GM12878 (cell line): ENCODE measurements around the gene INTS14. TPM values are rescaled to one million over a fixed set of nuclear protein-coding genes. Genes with fewer than 3 reads are reported as not detected.
"Not testable (repeated sequence)": the region's sequence is repeated elsewhere in the genome, so short reads cannot be mapped to it uniquely, and the experiment has no call there.

Experiments
- ATAC-seq: fragments of 200-7000 bp; cut with Tn5 transposase; 3 replicates; pipeline ENCODE4 v1.9.1; 2020; ENCODE audit warnings: mild to moderate bottlenecking, moderate library complexity
- BruUV-seq: library from RNA; stranded (reverse); fragments of 400-500 nt; replicated peaks from 2 replicates; lab custom pipeline; 2021; lab: Mats Ljungman, UMichigan
- CTCF ChIA-PET: fragments of 300-600 bp; sonication (Branson Sonifier 250); formaldehyde crosslinking; extraction: SDS; loops from one replicate; lab custom pipeline; 2021; ENCODE audit warnings: inconsistent platforms; lab: Yijun Ruan, JAX
- POLR2A ChIA-PET: fragments of 350-600 bp; formaldehyde crosslinking; extraction: SDS; loops from one replicate; lab custom pipeline; 2021; ENCODE audit warnings: inconsistent platforms; lab: Charles Lee
- RAD21 ChIA-PET: fragments of 300-600 bp; sonication (Branson Sonifier 250); formaldehyde crosslinking; loops from one replicate; lab custom pipeline; 2023; ENCODE audit warnings: antibody characterized with exemption; ENCODE audit not compliant: unreplicated experiment; lab: Charles Lee
- SMC1A ChIA-PET: fragments of 300-600 bp; sonication (Branson Sonifier 250); formaldehyde crosslinking; loops from one replicate; lab custom pipeline; 2023; ENCODE audit not compliant: unreplicated experiment, uncharacterized antibody; lab: Charles Lee
- DNase-seq: peaks from one replicate; pipeline ENCODE4 v3.0.0-alpha.2; 2011; ENCODE audit warnings: low read depth, low spot score
- FAIRE-seq: peaks from 3 replicates; lab custom pipeline; 2011; peaks lifted over from hg19 to GRCh38; lab: Jason Lieb, UNC
- H2AFZ ChIP-seq: 2 replicates; pipeline ENCODE4 v1.6.0; 2011; ENCODE audit warnings: low read depth, low read length, control low read depth; ENCODE audit not compliant: control insufficient read depth
- H3K27ac ChIP-seq: 2 replicates; pipeline ENCODE4 v1.5.1; 2011; ENCODE audit warnings: control low read depth; ENCODE audit not compliant: control insufficient read depth, insufficient read depth
- H3K27me3 ChIP-seq, 2 experiments: replicated peaks in 1 of 2; 2 replicates each; pipeline versions ENCODE4 v1.6.0 to v1.6.1; 2011; ENCODE audit warnings: low read length in 1 of 2; ENCODE audit not compliant: control insufficient read depth in 2 of 2, insufficient read depth in 2 of 2
- H3K36me3 ChIP-seq, 2 experiments: 2 replicates each; pipeline ENCODE4 v1.5.1; 2011; ENCODE audit warnings: low read length in 1 of 2; ENCODE audit not compliant: control insufficient read depth in 2 of 2, insufficient read depth in 2 of 2
- H3K4me1 ChIP-seq: 2 replicates; pipeline ENCODE4 v1.6.1; 2011; ENCODE audit warnings: mild to moderate bottlenecking, low read length, moderate library complexity, mixed read lengths; ENCODE audit not compliant: control insufficient read depth, insufficient read depth
- H3K4me2 ChIP-seq: 2 replicates; pipeline ENCODE4 v1.6.0; 2011; ENCODE audit warnings: control low read depth; ENCODE audit not compliant: control insufficient read depth, insufficient read depth
- H3K4me3 ChIP-seq: fragments of 200-600 bp; sonication (generic); 2 replicates; pipeline ENCODE4 v1.5.1; 2016
- H3K79me2 ChIP-seq: 2 replicates; pipeline ENCODE4 v1.6.0; 2011; ENCODE audit warnings: low read length; ENCODE audit not compliant: control insufficient read depth, insufficient read depth
- H3K9ac ChIP-seq: 2 replicates; pipeline ENCODE4 v1.8.0; 2011; ENCODE audit warnings: low read length, control low read depth, mixed read lengths; ENCODE audit not compliant: control insufficient read depth, insufficient read depth
- H3K9me3 ChIP-seq: replicated peaks from 3 replicates; pipeline ENCODE4 v1.5.1; 2011; ENCODE audit warnings: mild to moderate bottlenecking, low read length; ENCODE audit not compliant: control insufficient read depth, insufficient read depth
- H4K20me1 ChIP-seq: 2 replicates; pipeline ENCODE4 v1.6.0; 2011; ENCODE audit not compliant: control insufficient read depth, insufficient read depth
- ATF7 ChIP-seq: fragments of 450-650 bp; IDR thresholded peaks from 2 replicates; pipeline ENCODE4 v1.6.1; 2016; ENCODE audit warnings: low read depth, mild to moderate bottlenecking
- CHD4 ChIP-seq: fragments of 200-600 bp; sonication (generic); IDR thresholded peaks from 2 replicates; pipeline ENCODE4 v1.6.1; 2016; ENCODE audit warnings: mild to moderate bottlenecking
- SIX5 ChIP-seq: IDR thresholded peaks from 2 replicates; pipeline ENCODE4 v1.6.1; 2011; ENCODE audit warnings: mild to moderate bottlenecking, low read depth, low read length, moderate library complexity; ENCODE audit not compliant: severe bottlenecking
- TBL1XR1 ChIP-seq: IDR thresholded peaks from 2 replicates; pipeline ENCODE4 v1.6.1; 2012; ENCODE audit warnings: low read depth, low read length, improper control_type of control experiment
- ZBTB11 ChIP-seq: fragments of 450-650 bp; formaldehyde crosslinking; IDR thresholded peaks from 2 replicates; pipeline ENCODE4 v1.5.0; 2022; ENCODE audit warnings: mild to moderate bottlenecking, missing genetic modification characterization
- ZBTB40 ChIP-seq: fragments of 450-650 bp; IDR thresholded peaks from 2 replicates; pipeline ENCODE4 v1.6.1; 2016; ENCODE audit warnings: mild to moderate bottlenecking, moderate library complexity, borderline replicate concordance
- WGBS: methylation state at CpG from one replicate; pipeline ENCODE4 v1.1.6; 2016; ENCODE audit warnings: low lambda C conversion rate; ENCODE audit not compliant: insufficient replicate concordance, insufficient coverage; ENCODE audit errors: missing lambda C conversion rate; 5-methylcytosine and 5-hydroxymethylcytosine counted together
- in situ Hi-C: fragments of 300-500 bp; cut with MboI; formaldehyde crosslinking; loops from 9 replicates; pipeline ENCODE4 v1.14.3; 2018; ENCODE audit warnings: mixed read lengths
- intact Hi-C: fragments of 100-400 bp; cut with micrococcal nuclease; formaldehyde crosslinking; loops from one replicate; pipeline ENCODE4 v1.14.2; 2022; ENCODE audit not compliant: unreplicated experiment
- polyA plus RNA-seq, 11 experiments: library from polyadenylated mRNA; depleted of rRNA in 4 of 11; unstranded in 6 of 11; stranded (reverse) in 5 of 11; fragments of >200 nt; fragmentation: Nextera tagmentation in 4 of 11; fragmentation: Illumina TruSeq in 1 of 11; extraction: Ambion mirVana in 4 of 11; extraction: Trizol in 1 of 11; gene quantifications; 1 replicate in 1 of 11; 2 replicates in 10 of 11; pipeline versions ENCODE4 v1.2.1 to v1.2.3, GENCODE V29; 2011 to 2016; ENCODE audit warnings: inconsistent platforms in 2 of 11, missing spikeins in 2 of 11, low read depth in 1 of 11
- total RNA-seq, 4 experiments: library from RNA; depleted of rRNA in 3 of 4; stranded (reverse); fragments of >200 nt in 3 of 4; fragmentation: Illumina TruSeq in 1 of 4; extraction: Trizol in 1 of 4; gene quantifications; 2 replicates each; pipeline versions ENCODE4 v1.2.1 to v1.2.3, GENCODE V29; 2013 to 2021

The INTS14 gene
- total and polyA plus RNA-seq, 10 of the 15 experiments (the other 5 are each of a cell fraction or from before 2014, with no cell fraction given), result 36.8 to 76.9 (median 47.7) TPM

- H3K4me1 ChIP-seq, result no peaks in the 10 kb centered on the region; the same call in 1 of the 2 replicates
- ChIA-PET RAD21 (no interaction called here), POLR2A (no interaction called here), CTCF (no interaction called here)
- no peak overlapping the region for H3K9ac ChIP-seq
- no peaks in the 10 kb centered on the region for H3K9me3 ChIP-seq
- no peak for DNase-seq
- in situ Hi-C loops (no loop called here), intact Hi-C loops (no loop called here)
- 100% methylated on average over 3 of the region's 3 CpGs for WGBS
- H4K20me1 ChIP-seq, result no peaks in the 10 kb centered on the region
- no peak for ATAC-seq
- H3K79me2 ChIP-seq, result no peaks in the 10 kb centered on the region
- no peak for FAIRE-seq
- no peaks in the 10 kb centered on the region for H3K27me3 ChIP-seq
- H3K27ac ChIP-seq, result no peak overlapping the region
- no TSS peak for BruUV-seq
- H3K4me3 ChIP-seq, result no peak overlapping the region
- TF ChIP-seq ATF7 (no peak), CHD4 (no peak), TBL1XR1 (no peak), SIX5 (no peak), ZBTB40 (no peak), ZBTB11 (CRISPR knock-in tag) (no peak)
- TF ChIP-seq, all 136 proteins: peak for 0
- Histone ChIP-seq H3K36me3 (peaks cover 8% of the 10 kb centered on the region in 2 experiments), H2AFZ (no peak overlapping the region), H3K4me2 (no peak overlapping the region)
- SMC1A ChIA-PET, result no interaction called here
Observed at GRCh38 chr15:65553691-65554090, 57.2 kb downstream of the INTS14 start.

GRCh38 chr15:65552851-65553250 is 58.1 kb downstream of the INTS14 start:
- H3K79me2 ChIP-seq, H2AFZ ChIP-seq, H3K9ac ChIP-seq, FAIRE-seq, ATAC-seq, BruUV-seq, intact Hi-C loops, RAD21 ChIA-PET, in situ Hi-C loops, CTCF ChIA-PET, DNase-seq, H3K27me3 ChIP-seq, H3K4me3 ChIP-seq, H3K27ac ChIP-seq, H3K4me1 ChIP-seq, H3K9me3 ChIP-seq, SMC1A ChIA-PET, H3K4me2 ChIP-seq, H4K20me1 ChIP-seq, H3K36me3 ChIP-seq, POLR2A ChIA-PET: not testable (repeated sequence)
- WGBS, result 98% methylated on average over 4 of the region's 6 CpGs
